Measurements from ENCODE around the gene TRAF5.

The TRAF5 gene

GRCh38 chr1:211341999-211342398, 15.4 kb downstream of the TRAF5 start:
- no peak for DNase-seq (ENCODE audit: low spot score)
- no peak for TF ChIP-seq CTCF (IDR thresholded peaks at IDR 0.05; ENCODE audit: extremely low read depth, insufficient read depth, missing control alignments)
- in situ Hi-C loops (cut with MboI; ENCODE audit: low pct_unique_long_range_greater_than_20kb, low sequenced_read_pairs, unreplicated experiment) = loop anchor here (25.0 kb wide), 1 partner anchor 320 kb away; no protein-coding TSS in a partner anchor

DNA sequence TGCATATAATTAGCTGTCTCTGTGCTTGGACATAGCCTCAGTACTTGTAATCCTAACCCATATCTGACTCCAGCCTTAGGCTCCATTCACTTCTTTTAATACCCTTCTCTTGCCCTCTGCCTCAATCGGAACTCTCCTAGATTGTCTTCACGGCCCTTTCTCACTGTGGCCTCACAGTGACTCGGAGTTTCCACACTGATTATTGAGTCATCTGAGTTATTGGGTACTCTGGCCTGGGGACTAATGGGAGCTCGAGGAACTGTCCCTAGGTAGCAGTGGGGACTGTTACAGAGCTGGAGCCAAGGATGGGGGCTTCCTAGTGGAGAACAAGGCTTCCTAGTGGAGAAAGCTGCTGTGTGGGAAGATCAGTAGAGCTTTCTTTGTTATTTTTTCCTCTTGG, 17.0 kb downstream of the TRAF5 start:
- no peak for DNase-seq (ENCODE audit: low spot score)
- in situ Hi-C loops (cut with MboI; ENCODE audit: low pct_unique_long_range_greater_than_20kb, low sequenced_read_pairs, unreplicated experiment) = loop anchor here (25.0 kb wide), 1 partner anchor 319 kb away; no protein-coding TSS in a partner anchor
- no peak for TF ChIP-seq CTCF (IDR thresholded peaks at IDR 0.05; ENCODE audit: extremely low read depth, insufficient read depth, missing control alignments)

- TF ChIP-seq CTCF (IDR thresholded peaks at IDR 0.05; ENCODE audit: extremely low read depth, insufficient read depth, missing control alignments) = no peak
- DNase-seq (ENCODE audit: low spot score) = no peak
- in situ Hi-C loops (cut with MboI; ENCODE audit: low pct_unique_long_range_greater_than_20kb, low sequenced_read_pairs, unreplicated experiment) = loop anchor here (25.0 kb wide), 1 partner anchor 318 kb away; no protein-coding TSS in a partner anchor
Observed at GRCh38 chr1:211344152-211344618, 17.6 kb downstream of the TRAF5 start.

DNA sequence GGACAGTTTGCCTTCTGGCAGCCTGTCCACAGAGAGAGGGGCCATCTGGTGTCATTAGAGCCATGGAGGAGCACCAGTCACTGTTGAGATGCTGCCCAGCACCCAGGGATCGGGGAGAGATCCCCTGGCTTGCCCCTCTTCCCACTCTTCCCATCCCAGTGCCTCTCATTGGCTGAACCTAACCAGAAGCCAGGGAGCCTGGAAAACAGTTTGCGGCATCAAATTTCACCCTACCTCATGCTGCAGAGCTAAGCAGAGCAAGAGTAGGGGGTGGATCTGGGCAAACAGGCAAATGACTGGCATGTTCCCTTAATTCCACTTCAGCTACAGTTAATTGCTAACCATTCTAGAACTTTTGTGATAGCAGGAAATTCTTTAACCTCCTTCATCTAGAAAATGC, 19.1 kb downstream of the TRAF5 start:
- in situ Hi-C loops (cut with MboI; ENCODE audit: low pct_unique_long_range_greater_than_20kb, low sequenced_read_pairs, unreplicated experiment) = loop anchor here (25.0 kb wide), 1 partner anchor 317 kb away; no protein-coding TSS in a partner anchor
- no peak for TF ChIP-seq CTCF (IDR thresholded peaks at IDR 0.05; ENCODE audit: extremely low read depth, insufficient read depth, missing control alignments)

GRCh38 chr1:211347077-211347844, 20.6 kb downstream of the TRAF5 start:
- in situ Hi-C loops (cut with MboI; ENCODE audit: low pct_unique_long_range_greater_than_20kb, low sequenced_read_pairs, unreplicated experiment) = loop anchor here (25.0 kb wide), 1 partner anchor 315 kb away; no protein-coding TSS in a partner anchor
- TF ChIP-seq CTCF (IDR thresholded peaks at IDR 0.05; ENCODE audit: extremely low read depth, insufficient read depth, missing control alignments) = no peak
- no peak for DNase-seq (ENCODE audit: low spot score)

More for the DNA sequence above, 19.1 kb downstream of the TRAF5 start:
- DNase-seq (ENCODE audit: low spot score) = no peak

GRCh38 chr1:211348547-211348946, 21.9 kb downstream of the TRAF5 start:
- in situ Hi-C loops (cut with MboI; ENCODE audit: low pct_unique_long_range_greater_than_20kb, low sequenced_read_pairs, unreplicated experiment) = loop anchor here (25.0 kb wide), 1 partner anchor 314 kb away; no protein-coding TSS in a partner anchor

More at GRCh38 chr1:211348547-211348946, 21.9 kb downstream of the TRAF5 start:
- no peak for DNase-seq (ENCODE audit: low spot score)
- no peak for TF ChIP-seq CTCF (IDR thresholded peaks at IDR 0.05; ENCODE audit: extremely low read depth, insufficient read depth, missing control alignments)

All from GM13977 (cell line).